Lung microvascular endothelial cell (primary cell): Measurements from ENCODE around the gene PRKD1. TPM values are rescaled to one million over a fixed set of nuclear protein-coding genes. Genes with fewer than 3 reads are reported as not detected.
"Not testable (repeated sequence)": the region's sequence is repeated elsewhere in the genome, so short reads cannot be mapped to it uniquely, and the experiment has no call there.

ENCODE experiments used
- DNase-seq, 2 donors: peaks; one replicate each; pipeline versions ENCODE4 v3.0.0 to v3.0.0-alpha.2; 2010; ENCODE audit warnings: low read depth in 2 of 2
- total RNA-seq: library from RNA; depleted of rRNA; stranded (reverse); fragments of >200 nt; gene quantifications from 2 replicates; pipeline ENCODE4 v1.2.1, GENCODE V29; 2014

Gene PRKD1
- total RNA-seq, 1 donor from 2014 or later, result 8.5 TPM

- DNase-seq, result no peak
Measured at GRCh38 chr14:29799464-29800095, 128.1 kb downstream of the PRKD1 start.

- DNase-seq, result no peak
Measured at GRCh38 chr14:29798811-29799210, 128.8 kb downstream of the PRKD1 start.

- no peak for DNase-seq
Measured at GRCh38 chr14:29798108-29798663, 129.5 kb downstream of the PRKD1 start.

- no peak for DNase-seq
Measured at GRCh38 chr14:29796853-29797252, 130.8 kb downstream of the PRKD1 start.

GRCh38 chr14:29789475-29789874 lies 138.2 kb downstream of the PRKD1 start:
- DNase-seq, result no peak

GRCh38 chr14:29788093-29788492 lies 139.6 kb downstream of the PRKD1 start:
- DNase-seq, result no peak

- DNase-seq, result no peak
Measured at GRCh38 chr14:29783556-29783955, 144.1 kb downstream of the PRKD1 start.

- DNase-seq, result no peak
Measured at GRCh38 chr14:29782041-29782440, 145.6 kb downstream of the PRKD1 start.

GRCh38 chr14:29777142-29777541 lies 150.5 kb downstream of the PRKD1 start:
- not testable (repeated sequence) for DNase-seq

- DNase-seq, result no peak
Measured at GRCh38 chr14:29773990-29774389, 153.7 kb downstream of the PRKD1 start.

GRCh38 chr14:29763342-29763858 lies 164.2 kb downstream of the PRKD1 start:
- DNase-seq, result no peak

GRCh38 chr14:29759521-29760340 lies 167.9 kb downstream of the PRKD1 start:
- DNase-seq, result no peak

GRCh38 chr14:29757711-29758233 lies 169.9 kb downstream of the PRKD1 start:
- DNase-seq, result peak in 1 of 2 donors; percentile 64

- no peak for DNase-seq
Measured at GRCh38 chr14:29757188-29757680, 170.4 kb downstream of the PRKD1 start.

GRCh38 chr14:29756019-29756385 lies 171.6 kb downstream of the PRKD1 start:
- DNase-seq, result no peak

GRCh38 chr14:29755311-29756018 lies 172.2 kb downstream of the PRKD1 start:
- peak; percentile 26 to 45 for DNase-seq

- no peak for DNase-seq
Measured at GRCh38 chr14:29754134-29754533, 173.5 kb downstream of the PRKD1 start.

- DNase-seq, result no peak
Measured at GRCh38 chr14:29752221-29752923, 175.3 kb downstream of the PRKD1 start.

GRCh38 chr14:29749829-29750228 lies 177.8 kb downstream of the PRKD1 start:
- no peak for DNase-seq

- DNase-seq, result peak; percentile 55 to 75
Measured at GRCh38 chr14:29749327-29749726, 178.3 kb downstream of the PRKD1 start.

GRCh38 chr14:29745863-29746262 lies 181.8 kb downstream of the PRKD1 start:
- DNase-seq, result peak; percentile 30 to 34
